ENCODE results near the gene ME3.

GRCh38 chr11:86422371-86422770 lies 250.0 kb downstream of the ME3 start:
- TF ChIP-seq, protein P1, sequence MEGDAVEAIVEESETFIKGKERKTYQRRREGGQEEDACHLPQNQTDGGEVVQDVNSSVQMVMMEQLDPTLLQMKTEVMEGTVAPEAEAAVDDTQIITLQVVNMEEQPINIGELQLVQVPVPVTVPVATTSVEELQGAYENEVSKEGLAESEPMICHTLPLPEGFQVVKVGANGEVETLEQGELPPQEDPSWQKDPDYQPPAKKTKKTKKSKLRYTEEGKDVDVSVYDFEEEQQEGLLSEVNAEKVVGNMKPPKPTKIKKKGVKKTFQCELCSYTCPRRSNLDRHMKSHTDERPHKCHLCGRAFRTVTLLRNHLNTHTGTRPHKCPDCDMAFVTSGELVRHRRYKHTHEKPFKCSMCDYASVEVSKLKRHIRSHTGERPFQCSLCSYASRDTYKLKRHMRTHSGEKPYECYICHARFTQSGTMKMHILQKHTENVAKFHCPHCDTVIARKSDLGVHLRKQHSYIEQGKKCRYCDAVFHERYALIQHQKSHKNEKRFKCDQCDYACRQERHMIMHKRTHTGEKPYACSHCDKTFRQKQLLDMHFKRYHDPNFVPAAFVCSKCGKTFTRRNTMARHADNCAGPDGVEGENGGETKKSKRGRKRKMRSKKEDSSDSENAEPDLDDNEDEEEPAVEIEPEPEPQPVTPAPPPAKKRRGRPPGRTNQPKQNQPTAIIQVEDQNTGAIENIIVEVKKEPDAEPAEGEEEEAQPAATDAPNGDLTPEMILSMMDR (optimal IDR thresholded peaks at IDR 0.05 in 1 of 3, IDR thresholded peaks at IDR 0.05 in 1 of 3, conservative IDR thresholded peaks at IDR 0.05 in 1 of 3; ENCODE audit: extremely low read depth in 1 of 3, insufficient read depth in 2 of 3, low read length in 3 of 3): no peak
- no peak for TF ChIP-seq EZH2 (IDR thresholded peaks at IDR 0.05; ENCODE audit: low read length)
